ENCODE data around the gene TRIB2. TPM values are rescaled to one million over a fixed set of nuclear protein-coding genes. Genes with fewer than 3 reads are reported as not detected.

Gene TRIB2
- total RNA-seq, 1 donor from 2014 or later: 68.8 TPM

GRCh38 chr2:12764849-12765605 is 48.3 kb downstream of the TRIB2 start:
- TF ChIP-seq, protein P1, sequence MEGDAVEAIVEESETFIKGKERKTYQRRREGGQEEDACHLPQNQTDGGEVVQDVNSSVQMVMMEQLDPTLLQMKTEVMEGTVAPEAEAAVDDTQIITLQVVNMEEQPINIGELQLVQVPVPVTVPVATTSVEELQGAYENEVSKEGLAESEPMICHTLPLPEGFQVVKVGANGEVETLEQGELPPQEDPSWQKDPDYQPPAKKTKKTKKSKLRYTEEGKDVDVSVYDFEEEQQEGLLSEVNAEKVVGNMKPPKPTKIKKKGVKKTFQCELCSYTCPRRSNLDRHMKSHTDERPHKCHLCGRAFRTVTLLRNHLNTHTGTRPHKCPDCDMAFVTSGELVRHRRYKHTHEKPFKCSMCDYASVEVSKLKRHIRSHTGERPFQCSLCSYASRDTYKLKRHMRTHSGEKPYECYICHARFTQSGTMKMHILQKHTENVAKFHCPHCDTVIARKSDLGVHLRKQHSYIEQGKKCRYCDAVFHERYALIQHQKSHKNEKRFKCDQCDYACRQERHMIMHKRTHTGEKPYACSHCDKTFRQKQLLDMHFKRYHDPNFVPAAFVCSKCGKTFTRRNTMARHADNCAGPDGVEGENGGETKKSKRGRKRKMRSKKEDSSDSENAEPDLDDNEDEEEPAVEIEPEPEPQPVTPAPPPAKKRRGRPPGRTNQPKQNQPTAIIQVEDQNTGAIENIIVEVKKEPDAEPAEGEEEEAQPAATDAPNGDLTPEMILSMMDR (IDR thresholded peaks at IDR 0.05): no peak
- TF ChIP-seq EZH2phosphoT487 (IDR thresholded peaks at IDR 0.05): no peak
- TF ChIP-seq EZH2 (IDR thresholded peaks at IDR 0.05): no peak

DNA sequence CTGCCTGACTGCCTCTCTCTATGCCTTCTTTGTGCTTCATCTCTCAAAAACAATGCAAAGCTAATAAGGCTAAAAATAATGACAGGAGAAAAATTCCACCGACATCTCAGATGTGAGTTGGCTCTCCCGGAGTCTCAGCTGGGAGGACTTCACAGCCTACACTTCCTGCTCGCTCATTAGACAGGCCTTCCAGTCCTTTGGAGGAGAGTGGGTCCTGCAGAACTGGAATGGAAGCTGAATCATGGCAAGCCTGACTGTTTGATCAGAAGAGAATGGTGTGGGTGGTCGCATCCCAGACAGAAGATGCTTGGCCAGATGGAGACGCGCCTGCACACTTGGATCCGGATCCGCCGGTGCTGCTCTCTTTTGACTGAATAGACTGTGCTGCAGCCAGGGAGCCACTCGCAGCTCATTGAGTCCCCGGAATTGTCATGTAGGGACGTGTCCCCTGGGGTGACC is 49.7 kb downstream of the TRIB2 start:
- no peak overlapping the region for H3K4me3 Mint-ChIP-seq

More at GRCh38 chr2:12764849-12765605, 48.3 kb downstream of the TRIB2 start:
- H3K9me3 ChIP-seq (ENCODE audit: low read depth): no peaks in the 10 kb centered on the region
- no peaks in the 10 kb centered on the region for H3K36me3 ChIP-seq
- peaks cover 6% of the 10 kb centered on the region for H3K27me3 Mint-ChIP-seq (ENCODE audit: insufficient read depth, low read depth)
- H3F3A ChIP-seq (ENCODE audit: low read depth): no peaks in the 10 kb centered on the region
- H3K9me3 Mint-ChIP-seq: no peaks in the 10 kb centered on the region
- H4K20me1 ChIP-seq (ENCODE audit: low read depth): no peaks in the 10 kb centered on the region
- H3K9ac ChIP-seq: no peak overlapping the region
- no peak overlapping the region for H3K4me3 Mint-ChIP-seq
- H3K27me3 ChIP-seq: peaks cover 7% of the 10 kb centered on the region
- no peaks in the 10 kb centered on the region for H3K79me2 ChIP-seq (ENCODE audit: low read depth)
- H3K4me1 Mint-ChIP-seq: peaks cover 5% of the 10 kb centered on the region
- H3K36me3 Mint-ChIP-seq: no peaks in the 10 kb centered on the region
- no peak overlapping the region for H3K4me2 ChIP-seq
- no peak overlapping the region for H3K27ac ChIP-seq
- H3K27ac Mint-ChIP-seq: no peak overlapping the region
- H3K4me3 ChIP-seq: no peak overlapping the region
- H3K4me1 ChIP-seq: peaks cover 2% of the 10 kb centered on the region
- DNase-seq (ENCODE audit: low spot score): no peak
- no peak overlapping the region for H2AFZ ChIP-seq (replicated peaks)

GRCh38 chr2:12767541-12767940 is 50.8 kb downstream of the TRIB2 start:
- Histone ChIP-seq H4K20me1 (ENCODE audit: low read depth) (no peaks in the 10 kb centered on the region), H3K4me1 (peaks cover 6% of the 10 kb centered on the region), H3F3A (ENCODE audit: low read depth) (no peaks in the 10 kb centered on the region), H3K27me3 (peaks cover 7% of the 10 kb centered on the region), H3K9me3 (ENCODE audit: low read depth) (no peaks in the 10 kb centered on the region), H3K4me2 (no peak overlapping the region), H3K79me2 (ENCODE audit: low read depth) (no peaks in the 10 kb centered on the region), H3K9ac (no peak overlapping the region), H3K27ac (no peak overlapping the region), H3K36me3 (no peaks in the 10 kb centered on the region), H3K4me3 (no peak overlapping the region), H2AFZ (replicated peaks) (no peak overlapping the region)
- no peak overlapping the region for H3K4me3 Mint-ChIP-seq
- TF ChIP-seq EZH2phosphoT487 (IDR thresholded peaks at IDR 0.05) (no peak), EZH2 (IDR thresholded peaks at IDR 0.05) (no peak)
- TF ChIP-seq, protein P1 (IDR thresholded peaks at IDR 0.05): no peak
- H3K4me1 Mint-ChIP-seq: peaks cover 14% of the 10 kb centered on the region
- no peaks in the 10 kb centered on the region for H3K36me3 Mint-ChIP-seq
- H3K27me3 Mint-ChIP-seq (ENCODE audit: insufficient read depth, low read depth): peaks cover 3% of the 10 kb centered on the region
- H3K9me3 Mint-ChIP-seq: no peaks in the 10 kb centered on the region
- H3K27ac Mint-ChIP-seq: peak overlapping the region; percentile 80
- DNase-seq (ENCODE audit: low spot score): no peak

More for the DNA sequence above, 49.7 kb downstream of the TRIB2 start:
- H3K27me3 Mint-ChIP-seq (ENCODE audit: insufficient read depth, low read depth): peaks cover 3% of the 10 kb centered on the region
- peaks cover 6% of the 10 kb centered on the region for H3K4me1 ChIP-seq
- H3K27me3 ChIP-seq: peaks cover 7% of the 10 kb centered on the region
- H4K20me1 ChIP-seq (ENCODE audit: low read depth): no peaks in the 10 kb centered on the region
- H3K4me3 ChIP-seq: no peak overlapping the region
- no peak overlapping the region for H3K27ac ChIP-seq
- H3K36me3 ChIP-seq: no peaks in the 10 kb centered on the region
- no peak overlapping the region for H3K9ac ChIP-seq
- DNase-seq (ENCODE audit: low spot score): no peak
- H3F3A ChIP-seq (ENCODE audit: low read depth): no peaks in the 10 kb centered on the region
- no peaks in the 10 kb centered on the region for H3K9me3 ChIP-seq (ENCODE audit: low read depth)
- no peaks in the 10 kb centered on the region for H3K9me3 Mint-ChIP-seq
- no peak overlapping the region for H3K27ac Mint-ChIP-seq
- H2AFZ ChIP-seq (replicated peaks): no peak overlapping the region
- H3K79me2 ChIP-seq (ENCODE audit: low read depth): no peaks in the 10 kb centered on the region
- peaks cover 10% of the 10 kb centered on the region for H3K4me1 Mint-ChIP-seq
- H3K4me2 ChIP-seq: no peak overlapping the region
- no peak for TF ChIP-seq EZH2 (IDR thresholded peaks at IDR 0.05)
- TF ChIP-seq, protein P1 (IDR thresholded peaks at IDR 0.05): no peak
- no peak for TF ChIP-seq EZH2phosphoT487 (IDR thresholded peaks at IDR 0.05)
- no peaks in the 10 kb centered on the region for H3K36me3 Mint-ChIP-seq
